ENCODE data around the gene EFCAB8.
"Not testable (repeated sequence)": the region's sequence is repeated elsewhere in the genome, so short reads cannot be mapped to it uniquely, and the experiment has no call there.

The EFCAB8 gene

GRCh38 chr20:32912688-32913087 lies 54.0 kb downstream of the EFCAB8 start:
- DNase-seq (ENCODE audit: low read depth), result no peak

DNA sequence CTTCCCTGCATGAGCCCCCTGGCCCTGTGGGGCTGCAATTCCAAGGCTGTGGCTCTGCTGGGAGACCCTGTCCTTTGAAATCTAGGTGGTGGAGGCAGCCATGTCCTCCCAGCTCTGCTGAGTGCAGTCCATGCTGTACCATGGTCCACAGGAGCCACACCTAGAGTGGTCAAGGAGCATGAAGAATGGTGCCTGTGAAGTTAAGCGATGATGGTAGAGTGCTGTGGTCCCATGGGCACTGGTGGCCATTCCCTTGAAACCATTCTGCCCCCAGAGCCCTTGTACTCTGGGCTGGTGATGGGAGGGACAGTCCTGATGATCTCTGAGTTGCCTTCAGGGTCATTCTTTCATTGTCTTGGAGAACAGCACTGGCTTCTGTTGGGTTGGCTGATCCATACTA lies 55.3 kb downstream of the EFCAB8 start:
- no peak for DNase-seq (ENCODE audit: low read depth)

DNA sequence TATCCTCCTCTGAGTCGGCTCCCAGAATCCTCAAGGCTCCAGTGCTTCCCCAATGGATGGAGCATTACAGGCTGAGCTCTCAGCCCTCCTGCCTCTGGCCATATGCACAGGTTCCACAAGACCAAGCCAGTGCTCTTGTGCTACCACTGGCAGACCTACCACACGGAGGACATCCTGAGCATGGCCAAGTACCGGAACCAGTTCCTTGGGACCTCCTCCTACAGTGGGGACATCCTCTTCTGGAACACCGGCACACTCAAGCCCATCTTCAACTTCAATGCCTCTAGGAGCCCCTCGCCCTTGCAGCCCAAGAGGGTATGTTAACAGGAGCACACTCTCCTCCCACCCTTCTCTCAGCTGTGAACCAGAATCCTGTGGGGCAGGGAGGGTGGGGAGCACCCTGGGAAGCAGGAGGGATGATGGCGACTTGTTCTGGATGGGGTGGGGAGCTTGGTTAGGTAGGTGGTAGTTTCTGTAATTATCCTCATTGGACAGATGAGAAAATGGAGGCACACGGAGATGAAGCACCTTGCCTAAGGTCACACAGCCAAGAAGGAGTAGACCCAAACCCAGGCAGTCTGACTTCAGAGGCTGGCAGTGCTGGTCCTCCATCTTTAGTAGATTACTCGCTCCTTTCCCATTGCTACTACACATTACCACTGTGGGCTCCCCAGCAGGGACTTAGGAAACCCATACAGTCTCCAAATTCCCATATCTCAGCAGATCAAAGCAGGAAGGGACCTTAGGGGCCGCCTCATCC lies 58.6 kb downstream of the EFCAB8 start:
- DNase-seq (ENCODE audit: low read depth), result no peak

GRCh38 chr20:32918296-32918695 lies 59.6 kb downstream of the EFCAB8 start:
- DNase-seq (ENCODE audit: low read depth), result no peak

GRCh38 chr20:32918751-32919150 lies 60.0 kb downstream of the EFCAB8 start:
- no peak for DNase-seq (ENCODE audit: low read depth)

- DNase-seq (ENCODE audit: low read depth), result no peak
Measured at GRCh38 chr20:32920066-32920465, 61.3 kb downstream of the EFCAB8 start.

GRCh38 chr20:32920530-32921298 lies 62.0 kb downstream of the EFCAB8 start:
- DNase-seq (ENCODE audit: low read depth), result no peak

GRCh38 chr20:32922466-32922865 lies 63.7 kb downstream of the EFCAB8 start:
- no peak for DNase-seq (ENCODE audit: low read depth)

DNA sequence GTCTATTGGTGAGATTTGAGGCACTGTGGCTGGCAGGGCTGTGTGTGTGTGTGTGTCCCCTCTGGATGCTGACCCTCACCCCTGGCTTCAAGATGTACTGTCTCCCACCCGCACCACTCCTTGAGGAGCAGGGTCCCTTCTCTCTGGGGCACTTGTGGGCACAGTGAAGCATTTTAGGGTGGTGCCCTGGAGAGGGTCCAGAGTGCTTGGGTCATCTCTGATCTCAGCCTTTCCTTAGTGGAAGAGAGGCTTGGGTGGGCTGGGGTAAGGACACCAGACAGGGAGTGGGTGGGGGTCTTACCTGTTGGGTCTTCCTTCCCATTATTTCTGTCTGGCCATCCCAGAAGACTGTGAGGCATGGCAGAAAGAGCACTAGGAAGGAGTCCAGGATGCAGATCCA lies 66.1 kb downstream of the EFCAB8 start:
- no peak for DNase-seq (ENCODE audit: low read depth)

DNA sequence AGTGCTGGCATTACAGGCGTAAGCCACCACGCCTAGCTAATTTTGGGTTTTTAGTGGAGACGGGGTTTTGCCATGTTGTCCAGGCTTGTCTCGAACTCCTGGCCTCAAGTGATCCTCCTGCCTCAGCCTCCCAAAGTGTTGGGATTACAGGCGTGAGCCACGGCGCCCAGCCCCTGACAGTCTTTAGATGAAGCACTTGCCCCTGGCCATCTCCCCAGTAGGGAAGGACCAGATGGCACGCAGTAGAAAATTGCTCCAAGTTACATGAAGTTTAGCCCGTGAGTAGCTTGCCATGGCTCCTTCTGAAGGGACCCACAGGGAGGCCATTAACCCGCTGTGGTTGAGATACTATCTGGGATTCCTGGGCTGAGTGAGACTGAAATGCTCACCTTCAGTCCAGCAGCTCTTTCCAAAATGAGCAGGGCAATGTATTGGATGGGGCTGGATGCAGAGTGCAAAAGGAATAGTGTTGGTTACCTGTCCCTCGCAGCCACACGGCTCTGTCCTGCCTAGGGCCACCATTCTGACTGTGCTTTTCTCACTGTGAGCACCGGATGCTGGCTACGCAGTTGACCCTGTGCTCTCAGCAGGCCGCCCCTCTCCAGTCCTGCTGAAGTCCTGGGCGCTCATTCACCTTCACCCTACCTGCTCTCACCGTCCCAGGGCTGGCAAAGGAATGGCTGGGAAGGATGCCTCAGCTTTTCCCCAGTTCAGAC lies 66.9 kb downstream of the EFCAB8 start:
- no peak for DNase-seq (ENCODE audit: low read depth)

- DNase-seq (ENCODE audit: low read depth), result no peak
Measured at GRCh38 chr20:32929162-32929561, 70.4 kb downstream of the EFCAB8 start.

DNA sequence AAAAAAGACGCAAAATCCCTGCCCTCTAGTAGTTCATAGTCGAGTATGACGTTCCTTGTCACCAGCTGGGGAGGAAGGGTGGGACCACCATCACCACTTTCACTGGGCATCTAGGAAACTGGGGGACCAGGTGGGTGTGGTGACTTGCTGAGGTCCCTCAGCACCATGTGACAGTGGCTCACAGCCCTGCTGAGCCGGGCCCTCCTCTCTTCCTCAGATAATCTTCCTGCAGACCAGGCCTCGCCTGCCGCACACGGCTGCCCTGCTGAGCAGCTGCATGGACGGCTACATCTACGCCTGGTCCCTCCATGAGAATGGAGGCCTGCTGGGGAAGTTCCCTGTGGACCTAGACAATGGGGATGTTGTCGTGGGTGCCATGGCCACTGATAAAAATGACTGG lies 71.5 kb downstream of the EFCAB8 start:
- DNase-seq (ENCODE audit: low read depth), result no peak

GRCh38 chr20:32930701-32931100 lies 72.0 kb downstream of the EFCAB8 start:
- DNase-seq (ENCODE audit: low read depth), result no peak

DNA sequence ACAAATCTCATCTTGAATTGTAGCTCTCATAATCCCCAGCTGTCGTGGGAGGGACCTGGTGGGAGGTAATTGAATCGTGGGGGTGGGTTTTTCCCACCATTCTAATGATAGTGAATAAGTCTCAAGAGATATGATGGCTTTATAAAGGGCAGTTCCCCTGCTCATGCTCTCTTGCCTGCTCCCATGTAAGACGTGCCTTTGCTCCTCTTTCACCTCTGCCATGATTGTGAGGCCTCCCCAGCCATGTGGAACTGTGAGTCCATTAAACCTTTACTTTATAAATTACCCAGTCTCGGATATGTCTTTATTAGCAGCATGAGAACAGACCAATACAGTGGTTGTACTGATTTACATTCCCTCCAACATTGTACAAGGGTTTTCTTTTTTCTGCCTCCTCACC lies 75.9 kb downstream of the EFCAB8 start:
- no peak for DNase-seq (ENCODE audit: low read depth)

DNA sequence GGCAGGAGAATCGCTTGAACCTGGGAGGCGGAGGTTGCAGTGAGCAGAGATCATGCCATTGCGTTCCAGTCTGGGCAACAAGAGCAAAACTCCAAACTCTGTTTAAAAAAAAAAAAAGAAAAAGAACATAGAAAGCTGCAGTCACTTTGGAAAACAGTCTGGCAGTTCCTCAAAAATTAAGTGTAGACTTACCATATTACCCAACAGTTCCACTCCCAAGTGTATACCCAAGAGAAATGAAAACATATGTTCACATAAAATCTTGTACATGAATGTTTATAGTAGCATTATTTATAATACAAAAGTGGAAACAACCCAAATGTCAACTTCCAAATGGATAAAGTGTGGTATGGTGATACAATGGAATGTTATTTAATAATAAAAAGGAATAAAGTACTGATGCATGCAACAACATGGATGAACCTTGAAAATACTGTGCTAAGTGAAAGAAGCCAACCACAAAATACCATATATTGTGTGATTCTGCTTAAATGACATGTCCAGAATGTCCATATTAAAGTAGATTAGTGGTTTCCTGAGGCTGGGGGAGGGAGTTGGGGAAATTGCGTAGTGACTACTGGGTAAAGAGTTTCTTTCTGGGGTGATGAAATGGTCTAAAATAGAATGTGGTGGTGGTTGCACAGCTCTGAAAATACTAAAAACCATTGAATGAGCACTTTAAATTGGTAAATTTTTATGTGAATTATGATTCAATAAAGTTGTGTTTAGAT lies 82.6 kb downstream of the EFCAB8 start:
- no peak for DNase-seq (ENCODE audit: low read depth)

DNA sequence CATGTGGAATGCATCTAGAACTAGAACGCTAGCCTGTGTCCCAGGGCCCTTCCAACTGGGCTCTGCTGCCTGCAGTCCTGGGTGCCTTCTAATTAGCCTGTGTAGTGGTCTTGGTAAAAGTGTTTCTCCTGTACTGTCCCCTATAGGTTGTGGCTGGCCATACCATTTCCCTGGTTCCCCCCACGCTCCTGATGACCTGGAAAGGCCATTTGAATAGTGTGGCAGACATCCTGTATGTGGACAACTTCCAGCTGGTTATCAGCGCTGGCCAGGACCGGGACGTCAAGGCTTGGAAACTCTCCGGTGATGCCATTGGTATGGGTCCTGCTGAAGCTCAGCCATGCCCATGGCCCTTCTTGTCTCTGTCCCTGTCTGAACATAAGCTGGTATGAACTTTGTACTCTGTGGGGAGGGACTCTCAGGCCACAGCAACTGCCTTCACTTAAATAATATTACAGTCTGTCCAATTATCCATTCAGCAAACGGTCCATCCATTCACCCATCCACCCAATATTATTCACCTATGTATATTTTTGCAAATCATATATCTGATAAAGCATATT lies 84.8 kb downstream of the EFCAB8 start:
- no peak for DNase-seq (ENCODE audit: low read depth)

GRCh38 chr20:32945710-32946221 lies 87.0 kb downstream of the EFCAB8 start:
- no peak for DNase-seq (ENCODE audit: low read depth)

- no peak for DNase-seq (ENCODE audit: low read depth)
Measured at GRCh38 chr20:32946629-32947028, 87.9 kb downstream of the EFCAB8 start.

DNA sequence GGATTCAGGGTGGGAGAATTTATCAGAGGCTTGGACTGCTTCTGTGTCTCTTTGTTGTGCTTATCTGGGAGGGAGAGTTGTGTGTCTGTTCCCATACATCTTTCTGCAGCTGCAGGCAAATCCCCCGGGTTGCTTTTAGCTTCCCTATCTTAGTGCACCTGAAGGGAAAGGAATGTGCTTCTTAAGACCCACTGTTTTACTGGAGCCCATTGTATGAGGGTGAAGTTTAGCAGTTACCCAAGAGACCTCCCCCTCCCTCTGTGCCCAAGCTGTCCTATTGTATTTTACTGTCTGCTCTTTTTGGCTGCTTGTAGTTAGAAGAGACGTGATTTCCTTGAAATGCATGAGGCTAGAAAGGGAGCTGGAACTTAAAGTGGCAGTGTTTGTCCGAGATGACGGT lies 91.8 kb downstream of the EFCAB8 start:
- not testable (repeated sequence) for DNase-seq (ENCODE audit: low read depth)

DNA sequence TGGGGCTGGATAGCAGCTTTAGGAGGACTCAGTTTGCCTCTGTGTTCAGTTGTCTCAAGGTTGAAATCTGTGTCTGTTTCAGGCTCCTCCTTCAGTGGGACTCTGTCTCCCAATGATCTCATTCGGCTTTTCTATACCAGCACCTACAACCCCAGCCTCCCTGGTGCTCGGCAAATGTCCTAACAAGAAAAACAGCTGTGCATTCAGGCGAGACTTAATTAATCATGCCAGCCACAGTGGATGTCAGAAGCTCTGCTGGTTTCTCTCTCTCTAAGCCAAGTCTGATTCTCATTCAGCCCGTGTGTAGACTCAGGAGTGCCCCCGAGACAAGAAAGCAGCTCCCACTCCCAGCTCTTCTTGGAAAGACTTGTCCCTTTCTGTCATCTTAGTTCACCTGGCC lies 98.7 kb downstream of the EFCAB8 start:
- DNase-seq (ENCODE audit: low read depth), result no peak

DNA sequence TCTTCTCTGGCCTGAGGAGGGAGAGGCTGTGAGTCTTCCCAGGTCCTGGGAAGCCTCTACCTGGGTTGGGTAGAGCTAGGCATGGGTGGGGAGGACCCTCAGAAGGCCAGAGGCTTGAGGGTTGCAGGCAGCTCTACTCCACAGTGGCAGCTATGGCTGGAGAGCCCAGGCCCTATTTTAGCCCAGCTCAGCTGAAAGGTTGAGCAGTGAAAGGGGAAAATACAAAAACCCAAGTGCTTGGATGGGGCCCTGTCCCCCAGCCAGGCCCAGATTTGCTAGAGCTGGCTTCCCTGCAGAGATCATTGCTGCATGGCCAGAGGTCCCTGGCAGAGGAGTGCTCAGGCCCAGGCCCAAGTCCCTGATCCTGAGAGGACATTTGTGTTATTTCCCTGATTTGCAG lies 99.9 kb downstream of the EFCAB8 start:
- DNase-seq (ENCODE audit: low read depth), result no peak
